GM18870 (cell line): Measurements from ENCODE around the gene FRAS1.
"Not testable (repeated sequence)": the region's sequence is repeated elsewhere in the genome, so short reads cannot be mapped to it uniquely, and the experiment has no call there.

Experiments used
- ATAC-seq: cut with Tn5 transposase; IDR thresholded peaks from one replicate; pipeline ENCODE4 v1.9.1; 2021; ENCODE audit warnings: moderate library complexity; ENCODE audit not compliant: unreplicated experiment

FRAS1 gene

DNA sequence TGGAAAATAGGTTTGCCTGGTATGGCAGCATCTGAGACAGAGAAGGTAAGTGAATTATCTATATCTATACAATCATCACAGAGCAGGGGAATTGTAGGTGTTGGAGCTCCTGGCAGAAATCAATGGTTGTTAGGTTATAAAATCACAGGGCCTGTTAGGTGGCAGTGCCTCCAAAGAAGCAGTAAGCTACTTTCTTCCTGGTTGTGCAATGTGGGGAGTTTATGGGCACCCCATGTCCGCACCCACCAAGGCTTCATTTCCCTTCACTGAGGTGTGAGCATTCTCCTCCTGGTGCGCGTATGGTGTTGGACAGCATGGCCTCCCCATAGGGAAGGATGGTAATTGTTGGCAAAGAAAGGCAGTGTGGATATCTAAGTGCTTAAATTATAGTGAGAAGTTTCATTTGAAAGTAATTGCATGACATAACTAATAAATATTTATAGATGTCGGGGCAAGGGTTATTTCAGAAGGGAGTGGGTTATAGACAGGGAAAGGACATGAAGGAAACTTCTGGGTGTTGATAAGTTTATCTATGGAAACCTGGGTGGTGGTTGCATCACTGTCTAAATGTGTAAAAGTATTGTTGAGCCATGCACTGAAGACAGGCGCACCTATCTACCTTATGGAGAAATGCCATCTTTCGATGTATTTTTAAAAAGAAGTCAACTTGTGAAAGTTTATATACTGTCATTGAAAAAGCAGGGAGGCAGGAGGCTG is 153.7 kb downstream of the FRAS1 start:
- no peak for ATAC-seq

DNA sequence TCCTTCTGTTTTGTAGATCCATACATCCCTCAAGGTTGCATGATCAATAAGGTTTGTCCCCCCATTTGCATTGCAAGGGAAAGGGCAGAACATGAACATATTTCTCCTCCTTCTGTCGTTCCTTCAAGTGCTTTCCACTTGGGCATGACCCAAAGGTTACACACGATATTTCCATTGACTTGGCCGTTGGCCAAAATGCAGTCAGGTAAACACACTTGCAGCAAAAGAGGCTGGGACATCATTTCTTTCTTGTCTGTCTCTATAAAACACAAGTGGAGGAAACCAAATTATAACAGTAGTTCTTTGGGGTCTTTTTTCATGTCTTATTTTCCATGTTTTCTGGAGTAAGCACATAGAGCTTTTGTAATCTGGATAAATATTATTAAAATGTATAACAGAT is 156.1 kb downstream of the FRAS1 start:
- no peak for ATAC-seq

DNA sequence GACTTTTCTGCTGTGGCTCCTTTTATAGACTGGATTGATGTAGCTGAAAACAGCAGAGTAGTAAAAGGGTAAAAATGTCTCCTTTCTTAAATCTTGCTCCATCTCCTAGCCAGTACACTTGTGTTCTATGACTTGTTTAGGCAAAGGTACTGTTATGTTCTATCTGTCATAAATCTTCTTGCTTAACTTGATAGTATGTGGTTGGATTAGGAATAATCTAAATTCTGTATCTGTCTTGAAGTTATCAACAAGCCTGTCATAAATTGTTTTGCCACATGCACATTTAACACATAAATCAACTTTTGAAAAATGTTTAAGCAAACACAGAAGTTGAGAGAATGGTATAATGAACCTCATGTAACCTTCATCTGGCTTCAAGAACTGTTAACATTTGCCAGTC is 157.0 kb downstream of the FRAS1 start:
- no peak for ATAC-seq

DNA sequence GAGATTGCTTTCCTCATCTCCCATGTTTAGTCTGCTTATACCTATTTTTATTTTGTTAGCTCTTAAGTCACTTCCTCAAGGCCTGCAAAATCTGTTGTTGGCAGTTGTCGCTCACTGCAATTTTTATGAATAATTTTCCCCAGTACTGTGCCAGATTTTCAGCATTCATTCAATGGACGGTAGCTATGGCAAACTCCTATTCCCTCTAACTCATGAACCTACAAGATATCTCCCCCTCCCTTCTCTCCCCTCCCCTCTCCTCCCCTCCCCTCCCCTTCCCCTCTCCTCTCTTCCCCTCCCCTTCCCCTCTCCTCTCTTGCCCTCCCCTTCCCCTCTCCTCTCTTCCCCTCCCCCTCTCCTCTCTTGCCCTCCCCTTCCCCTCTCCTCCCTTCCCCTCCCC is 160.4 kb downstream of the FRAS1 start:
- no peak for ATAC-seq

DNA sequence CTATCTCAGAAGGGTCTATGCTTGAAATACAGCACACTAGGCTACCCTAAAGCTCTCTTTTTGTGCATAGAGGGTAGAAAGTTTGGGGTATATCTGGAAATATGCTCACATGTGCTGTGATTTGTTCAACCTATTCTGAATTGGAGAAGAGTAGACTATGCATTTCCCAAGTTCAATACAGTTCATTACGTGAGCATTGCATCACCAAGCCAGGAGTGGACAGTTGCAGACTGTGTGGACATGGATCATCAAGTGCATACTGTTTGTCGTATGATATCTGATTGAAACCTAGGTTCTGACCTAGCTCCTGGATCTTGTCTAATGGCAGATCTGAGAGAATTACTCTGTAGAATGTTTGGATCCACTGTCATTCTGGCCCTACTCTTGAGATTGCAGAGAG is 161.1 kb downstream of the FRAS1 start:
- no peak for ATAC-seq

DNA sequence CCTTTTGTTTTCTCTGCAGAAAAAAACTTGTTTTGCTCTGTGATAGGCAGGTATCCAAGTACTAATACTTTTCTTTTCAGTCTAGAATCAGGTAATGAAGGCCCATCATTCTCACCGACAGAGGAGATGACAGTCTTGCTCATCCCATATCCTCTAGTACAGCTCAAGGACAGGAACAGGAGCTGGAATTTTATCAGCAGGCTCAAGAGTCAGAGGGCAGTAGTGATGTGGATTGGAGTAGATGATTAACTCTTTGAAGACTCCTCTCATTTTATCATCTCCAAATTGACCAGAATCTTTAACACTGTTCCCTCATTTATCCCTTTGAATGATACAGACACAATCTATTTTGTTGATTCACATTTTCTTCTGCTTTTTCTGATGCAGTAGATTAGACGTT is 162.7 kb downstream of the FRAS1 start:
- no peak for ATAC-seq

DNA sequence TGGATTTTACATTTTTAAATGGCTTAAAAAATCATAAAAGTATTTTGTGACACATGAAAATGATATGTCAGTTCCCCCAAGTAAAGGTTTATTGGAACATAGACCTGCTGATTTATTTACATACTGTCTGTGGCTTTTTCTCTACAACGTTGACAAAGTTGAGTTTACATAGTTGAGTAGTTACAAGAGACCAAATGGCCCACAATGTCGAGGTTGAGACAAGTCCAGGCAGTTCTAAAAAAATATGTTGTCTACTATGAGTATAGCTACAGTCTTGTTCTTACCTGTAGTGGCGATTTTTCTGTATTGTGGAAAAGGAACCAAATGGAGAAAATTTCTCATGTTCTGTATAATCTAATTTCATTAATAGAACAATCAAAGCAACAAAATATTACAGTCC is 163.2 kb downstream of the FRAS1 start:
- no peak for ATAC-seq

DNA sequence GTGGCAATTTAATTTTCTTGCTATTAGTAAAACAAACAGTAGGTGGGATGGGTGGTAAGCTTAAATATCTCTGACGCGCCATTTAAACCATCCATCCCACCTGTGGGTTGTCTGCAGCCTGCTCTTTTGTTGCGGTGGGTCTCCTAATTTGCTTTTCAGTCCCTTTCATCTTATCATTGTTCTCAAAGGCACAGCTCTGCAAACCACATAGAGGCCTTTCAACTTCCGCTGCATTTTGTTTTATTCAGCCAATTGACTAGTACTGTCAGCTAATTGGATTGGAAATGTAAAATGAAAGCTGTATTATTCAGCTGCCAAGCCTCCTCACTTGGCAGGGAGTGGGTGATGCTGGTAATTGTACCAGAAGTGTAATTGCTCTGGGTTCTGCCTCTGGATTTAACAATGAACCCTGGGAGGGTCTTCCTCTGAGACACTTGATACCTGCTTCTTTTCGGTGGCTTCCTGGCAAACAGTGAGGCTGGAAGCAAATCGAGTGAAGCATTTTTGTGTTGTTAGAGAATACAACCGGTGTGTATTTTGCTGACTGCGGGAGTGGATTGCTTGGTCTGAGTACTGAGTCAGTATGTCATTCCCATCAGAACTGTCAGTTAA is 165.6 kb downstream of the FRAS1 start:
- ATAC-seq: no peak

DNA sequence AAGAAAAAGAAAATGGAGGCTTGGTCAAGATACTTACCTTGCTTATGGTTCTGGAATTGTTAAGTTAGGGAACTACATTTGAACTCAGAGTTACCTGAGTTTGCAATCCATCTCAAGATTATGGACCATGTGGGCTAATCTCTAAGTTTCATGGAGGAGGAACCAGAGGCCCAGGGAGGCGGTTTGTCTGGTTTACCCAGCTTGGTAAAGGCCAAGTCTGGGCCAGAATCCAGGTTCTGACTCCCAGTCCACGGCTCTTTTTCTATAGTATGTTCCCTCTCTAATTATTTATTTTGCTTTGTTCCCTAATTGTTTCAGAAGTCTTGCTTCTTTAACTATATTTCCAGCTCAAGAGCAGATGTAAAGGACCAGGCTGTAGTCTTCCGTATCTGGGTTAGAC is 168.1 kb downstream of the FRAS1 start:
- ATAC-seq: no peak

DNA sequence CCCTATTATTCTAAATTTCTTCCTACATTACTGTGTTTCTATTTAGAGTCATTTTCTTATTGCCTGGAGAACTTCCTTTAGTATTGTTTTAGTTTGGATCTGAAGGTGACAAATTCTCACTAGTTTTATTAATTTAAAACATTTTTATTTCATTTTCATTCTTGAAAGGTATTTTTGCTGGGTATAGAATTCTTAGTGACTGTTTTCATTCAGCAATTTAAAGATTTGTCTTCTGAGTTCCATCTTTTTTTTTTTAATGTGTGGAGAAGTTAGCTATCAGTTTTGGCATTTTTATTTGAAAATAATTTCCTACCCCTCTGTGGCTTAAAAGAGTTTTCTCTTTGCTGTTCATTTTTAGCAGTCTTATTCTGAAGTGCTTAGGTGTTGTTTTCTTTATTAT is 169.2 kb downstream of the FRAS1 start:
- ATAC-seq: no peak

DNA sequence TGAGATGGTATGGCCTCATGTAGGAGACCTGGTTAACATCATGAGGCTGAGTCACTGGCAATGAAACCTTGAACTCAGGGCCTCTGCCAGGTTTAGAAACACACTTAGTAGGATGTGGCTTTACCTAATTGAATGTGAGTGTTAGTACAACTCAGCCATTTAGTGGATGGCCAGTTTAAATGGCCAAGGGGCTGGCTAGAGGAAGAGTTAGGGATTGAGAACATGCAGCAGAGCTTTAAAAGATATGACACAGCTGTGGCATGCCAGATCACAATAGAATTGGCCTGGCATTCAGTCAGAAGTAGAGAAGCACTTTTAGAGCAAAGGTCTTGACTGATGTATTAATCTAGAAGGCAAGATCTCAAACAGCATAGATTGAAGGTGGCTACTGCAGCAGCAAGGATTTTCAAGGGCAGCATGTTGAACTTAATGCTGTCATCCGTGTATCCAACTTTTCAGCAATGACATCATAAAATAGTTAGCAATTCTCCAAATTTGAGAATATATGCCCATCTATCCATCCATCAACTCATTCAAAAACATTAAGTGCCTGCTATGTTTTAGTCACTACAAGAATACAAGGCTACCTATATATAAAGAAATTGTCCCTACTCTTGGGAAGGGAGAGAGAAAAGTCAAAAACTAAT is 170.4 kb downstream of the FRAS1 start:
- no peak for ATAC-seq

DNA sequence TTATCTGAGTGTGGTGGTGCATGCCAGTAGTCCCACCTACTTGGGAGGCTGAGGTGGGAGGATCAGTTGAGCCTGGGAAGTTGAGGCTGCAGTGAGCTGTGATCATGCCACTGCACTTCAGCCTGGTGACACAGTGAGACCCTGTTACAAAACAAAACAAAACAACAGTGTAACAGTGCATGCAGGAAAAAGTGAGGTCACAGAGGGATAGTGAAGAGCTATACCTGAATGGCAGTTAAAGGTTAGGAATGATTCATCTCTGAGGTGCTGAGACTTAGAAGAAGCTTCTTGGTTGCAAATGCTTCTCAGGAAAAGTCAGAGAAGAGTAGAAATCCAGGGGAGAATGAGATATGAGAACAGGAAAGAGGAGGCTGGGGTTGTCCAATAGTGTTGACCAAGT is 178.7 kb downstream of the FRAS1 start:
- no peak for ATAC-seq

DNA sequence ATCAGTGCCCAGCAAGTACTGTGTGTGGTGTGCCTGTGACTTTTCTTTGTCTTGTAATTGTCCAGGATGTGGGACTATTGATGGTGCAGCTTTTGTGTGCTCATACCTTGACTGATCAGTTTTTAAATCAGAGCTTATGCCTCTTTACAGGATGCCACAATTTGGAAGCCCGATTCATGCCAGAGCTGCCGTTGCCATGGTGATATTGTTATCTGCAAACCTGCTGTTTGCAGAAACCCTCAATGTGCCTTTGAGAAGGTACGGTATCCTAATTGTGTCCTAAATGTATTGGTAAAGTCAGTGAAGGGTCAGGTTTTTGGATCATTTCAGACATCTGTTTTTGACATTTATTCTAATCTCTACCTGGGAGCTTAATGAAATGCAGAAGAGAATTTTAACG is 180.2 kb downstream of the FRAS1 start:
- ATAC-seq: no peak

DNA sequence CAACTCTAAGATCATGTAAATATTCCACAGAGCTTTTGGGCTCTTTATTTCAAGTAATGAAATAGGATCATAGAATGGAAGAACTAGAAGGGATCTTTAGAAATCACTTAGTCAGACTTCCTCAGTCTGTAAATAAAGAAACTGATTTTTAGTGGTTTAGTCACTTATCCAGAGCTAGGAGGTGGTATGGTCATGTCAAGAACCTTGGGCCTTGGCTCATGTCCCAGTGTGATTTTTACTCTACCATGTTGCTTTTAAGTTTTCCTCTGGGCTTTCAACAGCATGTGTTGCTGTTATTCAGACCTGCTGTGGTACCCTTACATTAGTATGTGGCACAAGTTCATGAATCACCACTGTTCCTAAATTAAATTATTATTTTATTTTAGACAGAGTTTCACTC is 184.9 kb downstream of the FRAS1 start:
- no peak for ATAC-seq

DNA sequence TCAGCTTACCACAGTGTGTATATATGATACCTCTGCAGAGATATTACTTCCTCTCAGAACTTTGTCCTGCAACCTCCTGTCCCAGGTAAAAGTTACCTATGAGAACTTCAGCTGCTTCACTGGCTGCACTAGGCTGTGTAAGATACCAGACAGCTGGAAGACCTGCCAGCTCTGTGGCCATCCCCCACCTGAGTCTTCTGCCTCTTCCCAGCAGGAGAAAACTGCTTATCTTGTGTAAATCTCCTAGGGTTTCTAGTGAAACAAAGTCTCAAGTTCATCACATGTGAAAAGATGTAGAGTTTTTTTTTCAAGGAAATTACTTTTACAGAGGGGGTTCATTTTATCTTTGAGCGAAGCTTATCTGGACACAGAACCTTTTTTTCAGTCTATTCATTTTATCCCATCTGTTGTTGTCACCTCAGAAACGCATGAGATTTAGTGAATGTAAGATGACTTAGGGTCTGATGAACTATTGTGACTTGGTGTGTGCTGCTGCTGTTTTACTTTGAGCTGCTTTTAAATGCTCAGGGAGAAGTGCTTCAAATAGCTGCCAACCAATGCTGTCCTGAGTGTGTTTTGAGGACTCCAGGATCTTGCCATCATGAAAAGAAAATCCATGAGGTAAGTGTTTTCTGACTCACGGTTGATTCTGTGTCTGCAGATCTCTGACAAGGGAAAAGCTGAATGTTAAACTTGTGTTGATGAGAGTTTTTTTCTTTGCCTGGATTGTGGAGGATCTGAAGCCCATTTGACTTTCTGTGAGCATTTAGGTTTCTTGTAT is 187.8 kb downstream of the FRAS1 start:
- ATAC-seq: no peak

DNA sequence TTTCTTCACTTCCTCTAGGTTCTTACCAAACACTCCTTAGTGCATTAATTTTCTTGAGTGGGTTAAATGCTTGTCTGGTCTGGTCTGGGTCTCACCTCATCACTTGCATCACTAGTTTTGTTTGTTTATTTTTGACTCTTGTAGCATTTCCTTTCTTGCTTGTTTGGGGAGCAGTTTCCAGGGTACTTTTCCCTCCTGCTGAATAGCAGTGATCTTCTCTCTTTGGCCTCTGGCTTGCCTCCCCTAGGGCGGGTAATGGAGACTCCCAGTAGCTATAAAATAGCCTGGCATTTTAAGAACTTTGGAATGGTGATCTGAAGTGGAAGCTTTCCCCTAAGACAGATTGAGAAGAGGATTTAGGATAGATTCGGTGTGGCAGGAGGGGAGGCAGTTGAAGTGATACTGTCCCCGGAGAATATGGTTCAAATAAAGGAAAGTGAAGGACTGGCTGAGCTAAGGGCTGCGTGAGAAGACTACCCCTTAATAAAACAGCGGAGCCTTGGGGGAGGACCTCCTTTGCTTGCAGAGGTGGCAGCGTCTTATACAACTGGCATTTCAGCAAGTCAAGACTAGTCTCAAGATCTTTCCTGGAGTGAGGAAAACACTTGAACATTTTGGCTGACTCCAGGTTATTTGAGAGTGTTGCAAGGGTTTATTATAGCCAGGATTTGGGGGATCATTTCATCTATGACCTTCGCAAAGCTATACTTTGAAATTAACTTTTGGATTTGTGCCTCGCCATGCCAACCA is 190.6 kb downstream of the FRAS1 start:
- ATAC-seq: no peak

DNA sequence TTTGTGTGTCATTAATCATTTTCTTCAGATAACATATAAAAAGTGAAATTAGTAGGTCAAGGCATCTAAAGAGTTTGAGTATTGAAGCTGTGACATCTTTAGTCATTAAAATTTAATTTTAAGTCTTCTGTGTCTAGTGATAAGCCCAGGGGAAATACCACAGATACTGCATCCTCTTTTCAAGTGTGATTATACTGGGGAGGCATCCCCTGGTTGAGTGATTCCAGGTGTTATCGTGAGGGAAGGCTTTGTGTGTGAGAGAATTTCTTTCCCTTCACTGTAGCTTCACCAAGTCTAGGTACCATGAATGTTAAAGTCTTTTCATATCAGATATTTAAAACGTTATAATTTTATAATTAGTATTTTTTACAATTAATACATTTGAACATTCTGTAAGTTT is 193.4 kb downstream of the FRAS1 start:
- ATAC-seq: no peak

DNA sequence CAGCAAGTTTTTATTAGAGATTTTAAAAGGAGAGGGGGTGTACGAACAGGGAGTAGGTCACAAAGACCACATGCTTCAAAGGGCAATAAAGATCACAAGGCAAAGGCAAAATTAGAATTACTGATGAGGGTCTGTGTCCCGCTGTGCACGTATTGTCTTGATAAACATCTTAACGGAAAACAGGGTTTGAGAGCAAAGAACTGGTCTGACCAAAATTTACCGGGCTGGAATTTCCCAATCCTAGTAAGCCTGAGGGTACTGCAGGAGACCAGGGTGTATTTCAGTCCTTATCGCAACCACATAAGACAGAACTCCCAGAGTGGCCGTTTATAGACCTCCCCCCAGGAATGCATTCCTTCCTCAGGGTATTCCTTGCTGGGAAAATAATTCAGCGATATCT is 195.7 kb downstream of the FRAS1 start:
- ATAC-seq: not testable (repeated sequence)

DNA sequence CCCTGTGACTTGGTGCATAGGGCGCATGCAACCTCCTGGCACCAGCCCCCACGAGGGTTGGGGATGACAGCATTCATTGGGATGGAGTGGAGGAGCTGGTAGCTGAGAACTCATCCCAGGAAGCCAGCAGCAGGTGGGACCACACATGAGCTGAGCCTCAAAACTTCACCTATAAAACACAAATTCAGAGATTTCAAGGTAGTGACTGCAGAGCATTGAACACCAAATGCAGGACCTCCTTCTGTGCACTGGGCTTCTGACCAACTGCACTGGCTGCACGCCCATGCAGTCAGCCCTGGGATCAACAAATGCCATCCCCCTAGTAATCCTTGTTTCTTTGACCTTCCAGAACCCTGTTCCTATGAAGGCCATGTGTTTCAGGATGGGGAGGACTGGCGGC is 197.8 kb downstream of the FRAS1 start:
- no peak for ATAC-seq

DNA sequence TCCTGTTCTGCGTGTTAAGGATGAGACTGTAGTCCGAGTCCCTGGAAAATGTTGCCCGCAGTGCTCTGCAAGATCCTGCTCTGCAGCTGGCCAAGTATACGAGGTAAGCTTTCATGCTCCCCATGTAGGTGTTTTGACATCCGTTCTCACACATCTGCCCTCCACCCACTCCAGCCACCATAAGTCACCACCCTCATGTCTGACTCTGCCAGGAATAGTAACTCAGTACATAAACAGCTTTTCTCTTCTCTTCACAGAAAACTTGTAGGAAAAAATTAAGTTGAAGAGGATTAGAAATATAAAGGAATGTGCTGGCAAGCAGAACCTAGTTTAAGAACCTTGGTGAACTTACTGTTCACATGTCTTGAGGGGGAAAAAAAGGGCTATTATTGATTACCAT is 207.9 kb downstream of the FRAS1 start:
- ATAC-seq: no peak

DNA sequence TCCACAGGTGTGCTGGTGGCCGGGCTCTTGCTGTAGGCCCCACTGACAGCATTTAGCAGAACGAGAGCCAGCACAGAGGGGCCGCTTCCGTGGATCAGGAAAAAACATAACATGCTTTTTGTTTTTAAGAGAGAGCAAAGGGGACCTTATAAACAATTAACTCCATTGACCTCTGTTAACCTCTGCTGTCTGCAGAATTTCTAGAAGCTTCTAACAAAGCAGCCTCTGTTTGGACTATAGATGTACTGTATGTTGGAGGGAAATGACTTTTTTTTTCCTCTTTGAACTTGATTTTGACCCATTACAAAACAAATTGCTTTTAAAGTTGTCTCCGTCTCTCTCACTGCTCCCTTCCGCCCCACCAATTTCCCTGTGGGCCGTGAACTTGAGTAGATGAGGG is 210.7 kb downstream of the FRAS1 start:
- no peak for ATAC-seq
